Stimulated activated CD4-positive, alpha-beta T cell treated with anti-CD3 and anti-CD28 coated beads, TNF-alpha, amount 100 ng/mL, for 48 hours (primary cell): ENCODE data around the gene SLC5A6.

ENCODE experiments used
- DNase-seq, 3 donors: peaks; one replicate each; pipeline ENCODE4 v3.0.0-alpha.2; 2020; ENCODE audit warnings: low read depth in 3 of 3

The SLC5A6 gene

DNA sequence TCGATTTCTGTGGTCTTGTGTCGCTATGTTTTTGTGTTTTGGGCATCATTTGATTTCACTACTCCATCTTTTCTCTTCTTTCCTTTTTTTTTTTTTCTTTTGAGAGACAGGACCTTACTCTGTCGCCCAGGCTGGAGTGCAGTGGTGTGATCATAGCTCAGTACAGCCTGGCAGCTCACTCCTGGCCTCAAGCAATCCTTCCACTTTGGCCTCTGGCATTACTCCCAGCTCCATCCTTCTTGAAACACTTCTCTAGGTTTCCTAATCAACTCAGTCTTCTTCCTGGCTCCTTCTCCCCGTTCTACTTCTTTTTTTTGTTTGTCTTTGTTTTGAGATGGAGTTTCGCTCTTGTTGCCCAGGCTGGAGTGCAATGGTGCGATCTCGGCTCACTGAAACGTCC lies 36.7 kb downstream of the SLC5A6 start:
- DNase-seq: no peak

DNA sequence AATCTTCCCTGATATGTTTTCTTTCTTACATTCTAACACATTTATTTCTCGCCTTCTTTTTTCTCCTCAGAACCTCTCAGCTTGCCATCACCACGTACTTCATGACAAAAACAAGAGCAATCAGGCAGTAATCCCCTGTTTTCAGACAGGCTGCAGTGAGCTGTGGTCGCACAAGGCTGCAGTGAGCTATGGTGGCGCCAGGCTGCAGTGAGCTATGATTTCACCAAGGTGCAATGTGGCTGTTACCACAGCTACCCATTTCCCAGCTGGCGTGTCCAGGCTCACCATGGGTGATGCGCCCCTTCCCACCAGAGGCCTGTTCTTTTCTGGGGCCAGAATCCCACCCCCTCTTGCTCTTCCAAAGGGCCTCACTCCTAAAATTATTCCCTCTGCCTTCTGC lies 37.4 kb downstream of the SLC5A6 start:
- DNase-seq: no peak

DNA sequence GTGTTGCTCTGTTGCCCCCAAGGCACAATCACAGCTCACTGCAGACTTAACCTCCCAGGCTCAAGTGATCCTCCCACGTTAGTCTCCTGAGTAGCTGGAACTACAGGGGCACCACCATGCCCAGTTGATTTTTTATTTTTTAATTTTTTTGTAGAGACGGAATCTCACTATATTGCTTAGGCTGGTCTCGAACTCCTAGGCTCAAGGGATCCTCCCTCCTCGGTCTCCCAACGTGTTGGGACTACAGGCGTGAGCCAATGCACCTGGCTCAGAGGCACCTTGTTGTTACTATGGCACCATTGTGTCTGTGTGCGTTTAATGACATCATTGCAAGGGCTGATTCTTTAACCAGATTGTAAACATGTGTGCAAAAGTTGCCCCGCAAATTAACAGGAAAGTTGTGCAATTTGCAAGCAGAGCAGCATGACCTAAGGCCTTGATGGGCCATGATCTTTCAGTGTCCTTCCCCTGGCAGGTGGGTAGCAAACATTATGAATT lies 40.7 kb downstream of the SLC5A6 start:
- DNase-seq: no peak

DNA sequence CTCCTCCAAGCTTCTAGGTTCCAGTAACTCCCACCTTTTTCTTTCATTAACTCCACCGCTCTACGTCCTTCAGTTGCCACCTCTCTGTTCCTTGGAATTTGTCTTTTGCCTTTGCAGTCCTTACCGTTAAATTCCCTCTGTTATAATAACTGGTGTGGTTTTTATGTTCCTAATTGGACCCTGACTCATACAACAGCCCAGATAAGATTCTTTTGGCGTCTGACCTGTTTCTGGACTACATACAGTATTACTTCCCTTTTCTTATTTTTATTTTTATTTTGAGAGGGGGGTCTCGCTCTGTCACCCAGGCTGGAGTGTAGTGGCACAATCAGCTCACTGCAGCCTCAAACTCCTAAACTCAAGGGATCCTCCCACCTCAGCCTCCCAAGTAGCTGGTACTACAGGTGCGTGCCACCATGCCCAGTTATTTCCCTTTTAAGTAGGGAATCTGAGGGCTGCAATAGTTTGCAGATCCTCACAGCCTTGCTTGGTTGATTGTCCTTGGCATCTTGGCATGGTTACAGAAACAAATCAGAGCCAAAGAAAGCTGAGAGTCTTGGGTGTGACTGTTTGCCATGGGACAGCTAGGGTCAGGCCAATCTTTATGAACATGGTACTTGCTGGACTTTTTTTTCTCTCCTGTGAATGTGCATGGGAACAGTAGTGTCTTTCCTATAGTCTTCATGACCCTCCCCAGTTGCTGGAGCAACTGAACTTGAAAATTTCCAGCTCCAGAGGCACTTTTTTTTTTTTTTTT lies 41.3 kb downstream of the SLC5A6 start:
- no peak for DNase-seq

DNA sequence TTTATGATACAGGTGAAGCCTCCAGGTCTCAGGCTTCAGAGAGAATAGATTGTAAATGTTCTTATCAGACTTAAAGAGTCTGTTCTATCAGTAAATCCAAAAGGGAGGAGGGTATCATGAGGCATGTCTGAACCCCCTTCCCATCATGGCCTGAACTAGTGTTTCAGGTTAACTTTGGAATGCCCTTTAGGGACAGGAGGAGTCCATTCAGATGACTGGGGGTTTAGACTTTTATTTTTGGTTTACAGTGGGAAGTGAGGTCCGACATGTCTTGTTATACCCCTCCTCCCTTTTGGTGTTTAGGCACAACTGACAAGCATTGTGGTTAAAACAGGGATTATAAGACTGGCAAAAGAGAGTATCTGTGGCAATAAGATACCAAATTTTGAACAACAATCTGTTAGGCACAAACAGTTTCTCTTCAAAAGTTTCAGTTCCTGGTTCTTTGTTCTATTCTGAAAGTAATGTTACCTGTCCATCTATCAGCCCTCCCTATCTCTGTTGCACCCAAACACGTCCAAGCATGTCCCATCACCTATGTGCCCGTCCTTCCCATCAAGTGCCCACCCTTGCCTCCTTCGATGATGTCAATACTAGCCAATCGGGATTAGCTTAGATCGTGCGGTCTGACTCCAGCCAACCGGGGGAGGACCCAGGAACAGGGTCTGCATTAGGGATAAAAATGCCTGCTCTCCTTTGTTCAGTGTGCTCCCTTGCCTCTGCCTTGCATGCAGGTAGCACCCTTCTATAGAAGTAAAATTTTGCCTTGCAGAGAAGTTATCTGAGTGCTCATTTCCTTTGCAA lies 46.9 kb downstream of the SLC5A6 start:
- no peak for DNase-seq

DNA sequence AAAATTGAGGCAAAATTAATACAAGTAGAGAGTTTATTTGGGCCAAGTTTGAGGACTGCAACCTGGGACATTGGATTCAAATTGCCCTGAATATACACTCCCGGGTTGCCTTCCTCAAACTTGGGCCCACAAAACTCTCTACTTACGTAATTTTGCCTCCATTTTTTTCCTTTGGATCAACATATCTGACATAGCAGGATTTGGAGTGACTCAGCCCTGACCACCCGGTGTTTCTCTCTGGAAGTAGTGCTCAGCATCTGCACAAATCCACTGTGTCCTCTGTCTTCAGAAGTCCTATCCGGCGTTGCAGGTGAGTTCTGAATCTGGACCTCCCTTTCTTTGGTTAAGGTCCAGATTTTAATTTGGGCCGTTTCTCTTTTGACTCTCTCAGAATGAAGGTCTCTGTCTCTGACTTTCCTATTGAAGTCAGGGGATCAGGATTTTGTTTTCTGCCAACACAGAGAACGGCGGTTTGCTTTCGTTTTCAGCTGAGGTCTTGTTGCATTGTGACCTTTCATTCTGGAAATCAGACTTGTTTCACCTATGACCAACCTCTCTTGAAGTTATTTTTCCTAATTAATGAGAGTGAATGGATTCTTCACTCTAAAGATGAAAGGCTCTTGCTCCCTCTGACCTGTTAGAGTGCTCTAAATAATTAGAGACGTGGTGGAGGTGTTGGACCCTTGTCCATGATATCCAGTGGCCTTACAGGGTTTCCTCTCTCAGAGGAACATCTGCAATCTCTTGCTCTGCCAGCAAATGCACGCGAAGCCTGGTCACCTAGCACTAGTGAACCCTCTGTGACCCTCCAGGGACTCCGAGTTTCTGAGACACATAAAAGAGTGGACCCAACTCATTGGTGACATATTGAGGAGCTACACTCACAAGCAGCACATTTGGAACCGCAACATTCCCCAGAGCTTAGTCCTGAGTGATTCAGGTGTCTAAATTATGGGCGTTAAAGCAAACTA lies 49.6 kb downstream of the SLC5A6 start:
- DNase-seq: no peak

DNA sequence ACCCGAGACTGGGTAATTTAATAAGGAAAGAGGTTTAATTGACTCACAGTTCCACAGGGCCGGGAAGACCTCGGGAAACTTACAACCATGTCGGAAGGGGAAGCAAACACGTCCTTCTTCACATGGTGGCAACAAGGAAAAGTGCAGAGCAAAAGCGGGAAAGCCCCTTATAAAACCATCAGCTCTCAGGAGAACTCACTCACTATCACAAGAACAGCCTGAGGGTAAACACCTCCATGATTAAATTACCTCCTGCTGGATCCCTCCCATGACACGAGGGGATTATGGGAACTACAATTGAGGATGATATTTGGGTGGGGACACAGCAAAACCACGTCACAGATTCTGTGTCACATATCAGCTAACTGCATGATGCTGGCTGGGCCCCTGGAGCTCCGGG lies 51.9 kb downstream of the SLC5A6 start:
- DNase-seq: no peak

DNA sequence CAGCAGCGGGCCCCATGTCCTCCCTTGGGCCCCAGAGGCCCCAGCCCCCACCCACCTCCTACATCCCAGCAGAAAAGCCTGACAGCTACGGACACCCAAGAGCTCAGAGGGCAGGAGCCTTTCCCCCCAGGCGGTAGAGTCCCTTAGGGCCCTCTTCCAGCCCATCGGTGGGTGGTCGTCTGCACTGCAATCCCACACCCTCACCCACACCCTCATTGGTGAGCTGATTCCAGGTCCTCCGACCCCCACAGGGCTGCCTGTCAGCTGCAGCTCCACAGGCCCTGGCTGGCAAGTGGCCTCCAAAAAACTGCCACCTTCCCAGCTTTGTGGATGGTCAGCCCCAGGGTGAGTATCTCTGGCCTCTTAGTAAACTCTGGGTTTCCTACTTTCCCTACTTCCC lies 52.8 kb downstream of the SLC5A6 start:
- no peak for DNase-seq

DNA sequence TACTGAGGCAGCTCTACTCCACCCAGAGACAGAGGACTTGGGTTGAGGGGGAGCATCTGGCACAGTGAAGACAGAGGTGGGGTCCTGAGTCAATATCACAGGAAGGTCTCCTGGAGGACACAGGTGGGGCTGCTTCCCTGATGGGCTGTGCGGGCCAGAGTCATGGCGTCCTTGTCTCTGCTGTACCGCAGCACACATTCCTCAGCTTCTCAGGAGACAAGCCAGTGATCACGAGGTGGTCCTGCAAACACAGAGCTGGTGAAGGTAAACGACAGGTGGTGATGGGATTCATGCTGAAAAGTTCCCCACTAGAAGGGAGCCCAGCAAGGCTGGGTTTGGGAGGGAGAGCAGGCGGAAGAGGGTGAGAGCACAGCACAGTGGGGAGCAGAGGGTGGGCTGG lies 53.6 kb downstream of the SLC5A6 start:
- no peak for DNase-seq

DNA sequence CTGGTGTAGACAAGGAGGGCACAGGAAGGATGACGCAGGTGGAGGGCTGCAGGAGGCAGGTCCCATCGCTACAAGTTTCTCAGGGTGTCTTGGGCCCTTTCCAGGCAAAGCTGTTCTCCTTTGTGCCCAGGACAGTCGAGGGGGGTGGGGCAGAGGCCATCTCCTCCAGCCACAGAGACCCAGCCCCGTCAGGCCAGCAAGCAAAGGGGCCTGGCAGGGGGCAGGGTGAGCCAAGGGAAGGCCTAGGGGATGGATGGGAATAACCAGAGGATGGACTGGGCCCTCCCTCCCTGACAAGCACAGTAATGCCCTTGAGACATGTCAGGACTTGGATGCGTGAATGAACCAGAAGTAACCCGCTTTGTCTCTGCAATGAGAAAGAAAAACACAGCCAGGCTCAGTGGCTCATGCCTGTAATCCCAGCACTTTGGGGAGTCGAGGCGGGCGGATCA lies 57.0 kb downstream of the SLC5A6 start:
- DNase-seq: no peak

DNA sequence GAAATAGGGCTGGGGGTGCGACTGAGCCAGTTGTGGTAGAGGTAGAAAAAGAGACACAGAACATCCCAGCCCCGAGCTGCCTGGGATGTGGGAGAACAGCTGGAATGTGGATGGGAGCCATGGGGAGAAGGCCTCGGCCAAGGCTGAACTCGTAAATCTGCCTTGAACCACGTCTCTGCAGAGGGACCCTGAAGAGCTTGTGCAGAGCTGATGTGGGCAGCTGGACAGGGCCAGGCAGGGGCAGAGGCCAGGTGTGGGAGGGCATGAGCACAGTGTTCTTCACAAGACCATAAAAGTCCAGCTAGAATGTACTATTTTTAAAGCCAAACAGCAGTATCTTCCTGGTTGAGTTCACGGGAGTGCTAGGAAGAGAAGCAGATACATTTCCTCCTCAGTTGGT lies 57.6 kb downstream of the SLC5A6 start:
- DNase-seq: no peak

DNA sequence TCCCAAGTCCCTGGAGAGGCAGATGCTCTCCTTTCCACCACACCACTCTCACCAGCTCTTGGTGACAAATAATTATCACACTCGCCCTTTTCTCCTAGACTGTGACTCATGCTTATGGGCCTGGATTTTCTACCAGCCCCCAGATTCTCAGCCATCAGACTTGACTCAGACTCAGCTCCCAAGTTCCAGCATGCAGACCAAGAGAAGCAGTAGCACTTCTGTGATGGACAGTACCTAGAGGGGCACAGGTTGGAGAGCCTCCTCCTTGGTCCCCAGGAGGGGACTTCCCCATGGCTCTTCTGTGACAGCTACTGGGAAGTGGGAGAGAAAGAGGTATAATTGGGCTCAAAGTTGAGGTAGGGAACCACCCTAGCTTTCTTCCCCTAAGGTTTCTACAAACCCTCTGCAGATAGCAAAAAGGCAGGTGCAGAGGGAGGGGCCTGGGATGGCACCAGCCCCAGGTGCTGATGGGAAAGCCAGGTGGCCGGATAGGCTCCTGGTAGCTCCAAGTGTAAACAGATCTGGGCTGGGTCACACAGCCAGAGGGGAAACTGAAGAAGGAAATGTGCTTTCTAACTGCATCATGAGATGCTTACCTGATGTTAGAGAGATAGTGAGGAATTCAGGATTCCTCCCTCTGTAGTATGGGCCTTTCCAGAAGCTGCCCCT lies 59.1 kb downstream of the SLC5A6 start:
- no peak for DNase-seq

DNA sequence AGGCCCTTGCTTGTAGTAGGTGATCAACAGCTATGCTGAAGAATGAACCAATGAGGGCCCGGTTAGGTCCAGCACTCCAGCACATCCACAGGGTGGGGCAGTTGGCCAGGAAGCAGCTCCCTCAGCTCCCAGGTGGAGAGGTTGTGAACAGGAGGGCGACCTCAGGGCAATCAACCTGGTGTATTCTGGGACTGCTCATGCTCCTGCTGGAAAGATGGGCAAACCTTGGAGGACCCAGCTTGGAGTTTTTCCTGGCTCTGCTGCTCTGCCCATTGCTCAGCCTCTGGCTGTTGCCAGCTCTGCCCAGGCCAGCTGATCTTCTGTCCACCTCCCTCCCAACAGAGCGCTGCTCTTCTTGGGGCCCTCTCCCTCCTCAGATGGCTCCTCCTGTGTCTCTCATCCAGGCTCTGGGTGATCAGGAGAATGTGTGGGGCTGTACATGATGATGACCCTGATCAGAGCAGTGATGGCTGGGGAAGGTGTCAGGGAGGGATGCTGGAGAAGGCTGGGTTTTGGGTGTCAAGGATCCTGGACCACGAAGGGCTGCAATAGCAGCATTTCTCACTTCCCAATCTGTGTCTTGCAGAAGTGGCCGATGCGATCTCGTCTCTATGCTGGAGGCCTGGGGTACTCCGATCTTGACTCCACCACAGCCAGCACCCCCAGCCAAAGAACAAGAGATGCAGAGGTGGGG lies 59.8 kb downstream of the SLC5A6 start:
- no peak for DNase-seq

DNA sequence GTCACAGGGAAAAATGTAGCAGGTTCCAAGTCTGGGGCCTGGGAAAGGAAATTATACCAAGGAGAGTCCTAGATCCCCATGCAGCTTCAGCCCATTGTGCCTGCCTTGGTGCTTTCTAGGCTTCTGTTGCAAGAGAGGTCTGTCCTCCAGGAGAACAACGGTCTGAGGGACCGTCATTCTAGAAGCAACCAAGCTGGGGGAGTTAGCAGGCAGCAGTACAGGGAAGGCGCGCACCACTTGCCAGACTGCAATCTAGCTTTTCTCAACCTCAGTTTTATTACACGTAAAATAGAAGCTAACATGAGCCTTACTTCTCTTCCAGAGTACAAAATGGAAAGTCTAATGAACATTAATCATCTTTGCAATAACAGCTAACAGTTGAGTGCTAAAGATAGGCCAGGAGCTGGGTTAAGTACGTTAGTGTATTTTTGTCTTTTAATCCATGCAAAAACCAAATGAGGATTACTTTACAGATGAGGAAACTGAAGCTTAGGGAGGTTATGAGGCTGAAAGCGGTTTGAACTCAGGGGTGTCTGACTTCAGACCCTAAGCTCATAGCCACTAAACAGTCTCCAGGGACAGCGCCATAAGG lies 61.3 kb downstream of the SLC5A6 start:
- no peak for DNase-seq
